Measurements from ENCODE around the gene PIGW.

PIGW gene

DNA sequence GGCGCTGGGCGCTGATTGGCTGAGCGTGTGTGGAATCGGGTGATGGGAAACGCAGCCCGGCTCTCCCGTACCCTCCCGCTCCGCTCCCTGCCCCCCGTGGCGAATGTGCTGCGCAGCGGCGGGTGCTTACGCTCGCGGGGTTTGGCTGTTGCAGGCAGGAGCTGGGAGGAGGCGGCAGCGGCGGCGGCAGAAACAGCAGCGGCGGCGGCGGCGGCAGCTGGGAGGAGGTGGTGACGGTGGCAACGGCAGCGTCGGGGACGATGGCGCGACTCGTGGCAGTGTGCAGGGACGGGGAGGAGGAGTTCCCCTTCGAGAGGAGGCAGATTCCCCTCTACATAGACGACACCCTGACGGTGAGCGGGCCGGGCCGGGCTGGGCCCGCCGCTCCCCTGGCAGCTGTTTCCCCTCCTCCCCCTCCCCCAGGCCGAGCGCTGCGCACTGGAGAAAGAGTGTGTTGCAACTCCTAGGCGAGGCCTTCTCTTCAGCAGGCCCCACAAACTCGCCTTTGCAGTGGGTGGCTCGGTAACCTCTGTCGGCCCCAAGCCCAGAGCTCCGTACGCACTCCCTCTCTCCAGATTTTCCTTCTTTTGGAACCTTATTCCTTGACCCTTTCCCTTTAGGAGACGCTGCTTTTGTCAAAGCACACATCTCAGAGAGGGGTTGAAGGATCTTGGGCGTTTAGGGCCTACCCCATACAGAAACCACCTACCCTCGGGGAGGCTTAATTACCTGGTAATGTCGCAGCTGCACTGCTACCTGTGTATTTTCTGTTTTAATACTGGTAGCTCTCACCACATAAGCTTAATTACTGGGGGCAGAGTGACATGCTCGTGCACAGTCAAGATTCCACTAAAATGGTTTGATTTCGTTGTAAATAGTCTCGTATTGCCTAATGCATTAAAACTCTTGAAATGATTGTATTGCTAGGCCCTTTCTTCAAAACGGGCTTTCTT is 11.0 kb downstream of the PIGW start:
- peak; percentile 97 for DNase-seq

DNA sequence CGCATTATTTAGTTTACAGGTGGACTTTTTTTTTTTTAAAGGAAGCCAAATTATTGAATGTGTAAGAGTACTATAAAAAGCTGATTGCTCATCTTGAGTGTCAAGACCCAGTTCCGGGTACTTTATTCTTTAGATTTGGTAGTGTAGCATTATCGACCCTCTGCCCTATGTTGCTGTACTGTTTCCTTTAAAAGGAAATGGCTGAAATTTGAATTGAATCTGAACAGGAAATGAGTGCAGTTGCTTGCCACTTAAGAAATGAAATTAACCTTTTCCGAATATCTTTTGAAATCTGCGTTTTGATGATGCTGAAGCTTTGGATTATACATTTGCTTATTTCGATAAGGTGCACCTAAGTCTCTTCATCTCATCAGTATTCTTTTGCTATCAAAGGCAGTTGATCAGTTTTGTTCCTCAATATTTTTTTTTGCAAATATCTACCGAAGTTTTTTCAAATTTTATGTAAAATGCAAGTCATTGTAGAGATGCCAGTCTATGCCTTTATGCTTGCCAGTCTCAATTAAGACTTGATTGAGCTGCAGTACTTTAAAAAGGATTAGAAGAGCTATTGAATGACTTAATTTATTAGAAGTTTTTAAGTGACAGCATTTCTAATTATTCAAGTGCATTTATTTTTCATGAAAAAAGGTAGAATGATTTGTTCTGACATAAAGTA is 11.8 kb downstream of the PIGW start:
- peak; percentile 42 for DNase-seq

DNA sequence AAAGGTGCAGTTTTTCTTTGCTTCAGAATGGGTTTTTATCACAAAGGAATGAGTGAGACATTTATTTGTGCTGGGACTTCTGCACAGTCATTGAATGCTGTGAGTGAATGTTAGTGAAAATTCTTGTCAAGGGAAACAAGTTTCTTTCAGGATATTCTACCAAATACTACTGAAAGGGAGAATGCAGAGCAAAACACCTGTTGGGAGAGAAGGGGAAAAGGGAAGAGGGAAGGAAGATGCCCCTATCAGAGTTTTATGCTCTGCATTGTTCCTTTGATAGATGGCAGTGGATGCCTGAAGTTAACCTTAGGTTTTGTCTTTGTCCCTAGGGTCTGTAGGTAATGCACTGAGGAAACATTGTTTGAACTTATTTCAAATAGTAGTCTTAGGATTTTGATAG is 13.0 kb downstream of the PIGW start:
- no peak for DNase-seq

DNA sequence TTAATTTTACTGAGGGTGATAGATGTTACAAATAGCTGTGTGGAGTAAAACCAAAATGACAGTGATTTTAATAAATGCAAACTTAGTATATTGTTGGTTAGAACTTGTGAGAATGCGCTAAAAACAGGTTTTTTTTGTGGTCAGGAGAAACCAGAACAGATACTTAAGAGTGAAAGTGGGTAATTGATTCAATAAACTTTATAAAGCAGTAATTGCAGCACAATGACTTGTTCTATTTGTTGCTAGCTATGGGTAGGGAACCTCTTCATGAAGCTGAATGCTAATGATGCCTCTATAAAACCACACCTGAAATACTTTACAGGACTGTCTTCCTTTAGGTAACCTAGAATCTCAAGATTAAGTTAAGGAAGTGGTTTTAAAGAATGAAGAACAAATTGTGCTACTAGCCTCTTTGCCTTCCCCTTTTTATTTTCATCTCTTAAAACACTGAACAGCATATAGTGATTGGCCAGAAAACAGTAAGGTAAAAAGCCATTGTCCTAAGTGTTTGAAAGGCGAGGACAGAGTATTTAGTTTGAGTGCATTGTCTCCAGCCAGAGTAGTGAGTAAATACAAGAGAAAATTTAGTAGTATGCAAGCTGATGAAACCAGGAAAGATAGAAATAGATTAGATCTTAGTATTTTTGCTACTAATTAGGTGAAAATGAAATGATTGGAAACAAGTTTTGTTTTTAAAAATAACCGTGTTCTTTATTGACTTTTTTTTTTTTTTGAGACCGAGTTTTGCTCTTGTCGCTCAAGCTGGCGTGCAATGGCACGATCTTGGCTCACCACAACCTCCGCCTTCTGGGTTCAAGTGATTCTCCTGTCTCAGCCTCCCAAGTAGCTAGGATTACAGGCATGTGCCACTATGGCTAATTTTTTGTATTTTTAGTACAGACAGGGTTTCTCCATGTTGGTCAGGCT is 16.0 kb downstream of the PIGW start:
- DNase-seq = peak; percentile 45

DNA sequence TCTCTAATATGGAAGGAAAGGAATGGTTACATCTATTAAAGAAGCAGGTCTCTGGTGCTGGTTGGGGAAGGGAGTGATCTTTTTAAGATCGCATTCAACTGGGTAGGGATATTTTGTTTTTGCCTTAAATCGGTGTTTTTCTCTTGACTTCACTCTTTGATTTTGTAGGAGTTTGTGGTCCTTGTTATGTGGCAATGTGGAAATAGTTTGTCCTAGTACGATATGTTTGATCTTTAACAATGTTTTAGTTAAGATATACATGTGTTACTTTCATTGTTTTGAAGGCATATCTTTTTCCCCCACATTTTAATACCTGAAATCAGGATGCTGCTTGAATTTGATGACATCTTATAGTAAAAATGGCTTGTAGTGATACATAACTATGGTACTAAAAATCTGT is 18.7 kb downstream of the PIGW start:
- DNase-seq = no peak

DNA sequence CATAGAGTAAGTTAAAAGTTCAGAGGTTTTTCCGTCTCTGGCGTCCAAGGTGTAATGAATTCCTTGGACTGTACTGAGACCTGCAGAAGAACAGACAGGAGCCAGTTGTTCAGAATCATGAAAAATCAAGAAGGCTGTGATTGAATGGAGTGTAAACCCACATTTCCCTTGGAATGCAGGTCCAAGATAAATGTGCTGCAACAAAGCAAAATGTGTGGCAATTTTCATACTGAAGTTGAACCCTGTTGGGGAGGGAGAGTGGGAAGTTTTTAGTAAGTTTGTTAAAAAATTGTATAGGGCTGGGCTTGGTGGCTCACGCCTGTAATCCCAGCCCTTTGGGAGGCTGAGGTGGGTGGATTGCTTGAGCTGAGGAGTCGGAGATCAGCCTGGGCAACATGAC is 31.3 kb downstream of the PIGW start:
- no peak for DNase-seq

DNA sequence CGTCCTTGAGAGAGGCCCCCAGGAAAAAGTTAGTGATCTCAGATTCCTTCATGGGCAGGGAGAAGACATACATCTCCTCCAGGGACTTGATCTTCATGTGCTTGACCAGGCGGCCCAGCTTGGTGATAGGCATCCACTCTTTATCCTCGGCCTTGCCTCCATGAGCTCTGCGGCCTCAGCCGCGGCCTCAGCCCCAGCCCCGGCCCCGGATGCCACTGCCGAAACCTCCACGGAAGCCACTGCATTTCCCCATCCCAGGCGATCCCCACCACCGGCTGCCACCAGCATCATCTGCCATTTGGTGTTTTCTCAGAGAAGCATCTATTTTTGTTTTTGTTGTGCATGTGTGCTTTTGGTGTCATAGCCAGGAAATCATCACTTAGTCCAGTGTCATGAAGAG is 40.2 kb downstream of the PIGW start:
- no peak for DNase-seq

DNA sequence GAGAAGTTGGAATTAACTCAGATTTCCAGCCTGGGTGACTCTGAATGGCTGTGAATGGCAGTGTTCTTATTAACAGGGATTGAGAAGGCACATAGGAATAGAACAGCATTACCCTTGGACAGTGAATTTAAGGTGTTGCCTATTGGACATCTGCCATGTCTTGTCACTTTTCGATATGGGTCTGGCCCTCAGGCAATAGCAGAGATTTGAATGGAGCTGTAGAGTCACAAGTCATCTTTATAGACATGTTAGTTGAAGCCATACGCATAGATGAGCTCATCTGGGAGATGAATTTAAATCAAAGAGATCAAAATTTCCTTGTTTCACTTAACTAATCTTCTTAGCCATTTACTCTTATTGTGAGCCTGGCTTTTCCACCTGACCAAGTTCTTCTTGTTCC is 42.0 kb downstream of the PIGW start:
- no peak for DNase-seq

DNA sequence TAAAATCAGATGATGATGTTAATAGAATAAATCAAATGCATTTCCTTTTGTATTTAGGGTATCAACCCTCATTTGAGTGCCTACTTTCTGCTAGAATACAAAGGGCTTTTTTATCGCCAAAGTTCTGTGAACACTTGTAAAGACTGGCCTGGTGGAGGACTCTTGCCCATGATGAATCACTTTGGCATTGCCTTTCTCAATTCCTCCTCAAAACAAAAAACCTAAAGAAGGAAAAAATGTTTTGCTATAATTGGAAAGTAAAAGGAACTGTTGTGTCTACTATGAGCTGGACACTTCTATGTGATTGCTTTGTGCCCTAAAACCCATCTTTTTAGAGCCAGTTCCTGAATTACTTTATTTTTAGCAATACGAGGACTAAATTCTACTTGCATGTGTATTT is 43.9 kb downstream of the PIGW start:
- DNase-seq = no peak

DNA sequence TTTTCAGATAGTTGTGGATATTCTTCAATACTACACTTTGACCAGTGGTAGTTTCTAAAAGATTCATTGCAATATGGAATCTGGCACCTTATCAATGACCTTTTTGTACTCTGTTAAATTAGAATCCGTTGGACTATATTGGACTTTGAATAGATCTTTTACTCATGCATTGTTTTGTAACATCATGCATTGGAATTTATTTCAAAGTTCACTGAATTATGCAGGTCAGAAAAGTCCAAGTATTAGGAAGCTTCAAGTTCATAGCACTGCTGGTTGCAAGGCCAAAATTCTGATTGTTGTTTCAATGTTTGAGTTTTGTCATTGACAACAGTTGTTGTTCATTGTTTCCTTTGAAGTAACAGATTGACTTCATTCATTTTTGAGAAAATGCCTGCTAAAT is 49.0 kb downstream of the PIGW start:
- no peak for DNase-seq

DNA sequence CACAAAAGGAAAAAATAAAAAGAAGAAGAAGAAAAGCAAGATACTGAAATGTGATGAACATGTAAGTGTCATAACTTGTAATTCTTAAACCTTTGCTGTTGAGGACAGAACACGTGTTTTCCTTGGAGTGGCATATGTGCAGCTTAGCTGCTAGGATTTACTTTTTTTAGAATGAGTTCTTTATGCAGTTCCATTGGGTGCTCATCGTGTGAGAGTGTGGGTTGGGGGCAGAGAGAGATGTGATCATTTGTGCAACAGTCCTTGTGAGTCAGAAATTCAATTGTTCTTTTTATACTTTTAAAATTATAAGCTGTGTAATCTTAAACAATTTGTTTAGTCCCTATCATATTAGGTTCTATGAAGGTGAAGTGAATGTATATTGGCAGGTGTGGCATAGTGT is 51.4 kb downstream of the PIGW start:
- no peak for DNase-seq
